RWPE2 (cell line): ENCODE data around the gene IDE.
A peak's percentile ranks its signal among the peaks of the same experiment; 100 is the strongest.

ENCODE experiments used
- ATAC-seq: fragments of 200-7000 bp; cut with Tn5 transposase; 3 replicates; pipeline ENCODE4 v1.9.1; 2021; ENCODE audit warnings: low read depth
- DNase-seq: peaks from one replicate; pipeline ENCODE4 v3.0.0-alpha.2; 2020; ENCODE audit warnings: low spot score
- H3K27ac ChIP-seq: fragments of 450-650 bp; 2 replicates; pipeline ENCODE4 v1.5.1; 2017; ENCODE audit warnings: mild to moderate bottlenecking; ENCODE audit not compliant: poor library complexity, severe bottlenecking
- H3K27me3 ChIP-seq: fragments of 250-450 bp; sonication (Bioruptor Pico); 2 replicates; pipeline ENCODE4 v1.5.1; 2021; ENCODE audit warnings: mild to moderate bottlenecking, moderate library complexity; ENCODE audit not compliant: insufficient read depth, poor library complexity, severe bottlenecking
- H3K36me3 ChIP-seq: fragments of 250-450 bp; sonication (Bioruptor Pico); 2 replicates; pipeline ENCODE4 v1.5.1; 2020; ENCODE audit warnings: low read depth, mild to moderate bottlenecking, moderate library complexity
- H3K4me1 ChIP-seq: fragments of 250-450 bp; sonication (Bioruptor Pico); 2 replicates; pipeline ENCODE4 v1.5.1; 2021; ENCODE audit warnings: mild to moderate bottlenecking, moderate library complexity; ENCODE audit not compliant: insufficient read depth, poor library complexity, severe bottlenecking
- H3K4me3 ChIP-seq: fragments of 250-450 bp; sonication (Bioruptor Pico); 2 replicates; pipeline ENCODE4 v1.5.1; 2021; ENCODE audit warnings: mild to moderate bottlenecking, moderate library complexity; ENCODE audit not compliant: severe bottlenecking
- H3K9me3 ChIP-seq: fragments of 250-450 bp; sonication (Bioruptor Pico); 2 replicates; pipeline ENCODE4 v1.5.1; 2021; ENCODE audit warnings: mild to moderate bottlenecking, moderate library complexity; ENCODE audit not compliant: severe bottlenecking
- TF ChIP-seq, protein P1 (sequence below): fragments of 450-650 bp; IDR thresholded peaks from one replicate; pipeline ENCODE4 v1.5.1; 2017; ENCODE audit warnings: mild to moderate bottlenecking, moderate library complexity; ENCODE audit not compliant: poor library complexity, severe bottlenecking

The IDE gene

DNA sequence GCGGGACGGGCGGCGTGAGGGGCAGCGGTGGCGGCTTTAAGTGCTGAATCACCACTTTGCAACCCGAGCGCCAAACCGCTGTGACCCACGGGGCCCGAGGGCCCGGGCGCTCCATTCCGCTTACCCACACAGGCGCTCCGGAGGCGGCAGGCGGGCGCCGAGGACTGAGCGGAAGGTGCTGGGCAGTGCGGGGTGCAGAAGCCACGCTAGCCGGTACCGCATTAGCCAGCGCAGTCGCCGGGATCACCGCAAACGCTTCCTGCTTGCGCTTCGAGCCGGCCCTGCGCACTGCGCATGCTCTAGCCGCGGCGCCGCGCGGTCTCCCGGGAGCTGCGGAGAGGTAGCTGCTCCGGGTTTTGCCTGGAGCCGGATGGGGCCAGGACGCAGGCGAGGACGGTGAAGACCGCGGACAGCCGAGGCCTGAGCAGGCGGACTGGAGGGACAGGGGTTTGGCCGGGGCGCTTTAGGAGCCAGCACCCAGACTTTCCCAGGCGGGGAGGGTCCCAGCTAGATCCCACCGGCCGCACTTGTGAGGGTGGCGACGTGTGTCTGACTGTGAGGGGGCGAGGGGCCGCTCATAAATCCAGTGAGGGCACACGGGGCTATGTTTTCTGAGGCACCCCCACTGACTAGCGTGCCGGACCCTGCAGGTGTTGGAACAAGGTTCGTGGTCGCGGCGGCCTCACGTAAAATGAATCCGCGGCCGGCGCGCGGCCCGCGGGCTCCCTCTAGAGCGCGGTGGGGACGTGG, at the start of gene IDE:
IDE (minus strand) TSS at position 296 of the 750 bp plus-strand sequence; CDS start at position 222, 74 bp downstream.
- H3K4me1 ChIP-seq: peaks cover 18% of the 10 kb centered on the region
- peaks cover 3% of the 10 kb centered on the region; the same call in 1 of the 2 replicates for H3K36me3 ChIP-seq
- no peaks in the 10 kb centered on the region for H3K9me3 ChIP-seq
- DNase-seq (peak; percentile 81), ATAC-seq (peak; percentile 72)
- TF ChIP-seq, protein P1, sequence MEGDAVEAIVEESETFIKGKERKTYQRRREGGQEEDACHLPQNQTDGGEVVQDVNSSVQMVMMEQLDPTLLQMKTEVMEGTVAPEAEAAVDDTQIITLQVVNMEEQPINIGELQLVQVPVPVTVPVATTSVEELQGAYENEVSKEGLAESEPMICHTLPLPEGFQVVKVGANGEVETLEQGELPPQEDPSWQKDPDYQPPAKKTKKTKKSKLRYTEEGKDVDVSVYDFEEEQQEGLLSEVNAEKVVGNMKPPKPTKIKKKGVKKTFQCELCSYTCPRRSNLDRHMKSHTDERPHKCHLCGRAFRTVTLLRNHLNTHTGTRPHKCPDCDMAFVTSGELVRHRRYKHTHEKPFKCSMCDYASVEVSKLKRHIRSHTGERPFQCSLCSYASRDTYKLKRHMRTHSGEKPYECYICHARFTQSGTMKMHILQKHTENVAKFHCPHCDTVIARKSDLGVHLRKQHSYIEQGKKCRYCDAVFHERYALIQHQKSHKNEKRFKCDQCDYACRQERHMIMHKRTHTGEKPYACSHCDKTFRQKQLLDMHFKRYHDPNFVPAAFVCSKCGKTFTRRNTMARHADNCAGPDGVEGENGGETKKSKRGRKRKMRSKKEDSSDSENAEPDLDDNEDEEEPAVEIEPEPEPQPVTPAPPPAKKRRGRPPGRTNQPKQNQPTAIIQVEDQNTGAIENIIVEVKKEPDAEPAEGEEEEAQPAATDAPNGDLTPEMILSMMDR: peak; percentile 95
- H3K27me3 ChIP-seq: no peaks in the 10 kb centered on the region
- peak within 1 kb of the TSS; percentile 79 for H3K4me3 ChIP-seq
- peak within 1 kb of the TSS; percentile 80 for H3K27ac ChIP-seq

DNA sequence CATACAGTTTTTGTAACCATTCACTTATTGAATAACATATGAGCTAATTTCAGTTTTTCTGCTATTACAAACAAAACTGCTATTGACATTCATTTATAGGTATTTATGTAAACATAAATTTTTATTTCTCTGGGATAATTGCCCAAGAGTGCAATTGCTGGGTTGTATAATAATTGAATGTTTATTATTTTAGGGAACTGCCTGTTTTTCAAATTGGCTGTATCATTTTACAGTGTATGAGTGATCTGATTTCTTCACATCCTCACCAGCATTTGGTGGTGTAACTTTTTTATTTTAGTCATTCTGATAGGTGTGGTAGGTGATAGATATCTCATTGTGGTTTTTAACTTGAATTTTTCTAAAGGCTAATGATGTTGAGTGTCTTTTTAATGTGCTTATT, 45.5 kb upstream of the IDE start:
- Histone ChIP-seq H3K36me3 (peaks cover 91% of the 10 kb centered on the region), H3K4me3 (no peak overlapping the region), H3K27ac (no peak overlapping the region), H3K27me3 (no peaks in the 10 kb centered on the region), H3K4me1 (no peaks in the 10 kb centered on the region), H3K9me3 (no peaks in the 10 kb centered on the region)
- TF ChIP-seq, protein P1: no peak
- DNase-seq: no peak
- ATAC-seq: no peak

DNA sequence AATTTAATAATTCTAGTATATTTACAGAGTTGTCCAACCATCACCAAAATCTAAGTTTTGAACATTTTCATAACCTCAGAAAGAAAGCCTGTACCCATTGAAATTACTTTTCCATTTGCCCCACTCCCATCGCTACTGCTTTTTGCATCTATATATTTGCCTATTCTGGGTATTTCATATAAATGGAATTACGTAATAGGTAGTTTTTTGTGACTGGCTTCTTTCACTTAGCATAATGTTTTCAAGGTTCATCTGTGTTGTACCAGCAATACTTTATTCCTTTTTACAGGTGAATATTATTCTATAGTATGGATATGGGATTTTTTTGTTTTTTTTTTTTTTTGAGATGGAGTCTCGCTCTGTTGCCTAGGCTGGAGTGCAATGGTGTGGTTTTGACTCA, 41.6 kb upstream of the IDE start:
- DNase-seq: no peak
- ATAC-seq: no peak
- no peaks in the 10 kb centered on the region for H3K27me3 ChIP-seq
- H3K36me3 ChIP-seq: peaks cover 94% of the 10 kb centered on the region
- TF ChIP-seq, protein P1: no peak
- H3K4me3 ChIP-seq: no peak overlapping the region
- no peak overlapping the region for H3K27ac ChIP-seq
- no peaks in the 10 kb centered on the region for H3K4me1 ChIP-seq
- no peaks in the 10 kb centered on the region for H3K9me3 ChIP-seq

DNA sequence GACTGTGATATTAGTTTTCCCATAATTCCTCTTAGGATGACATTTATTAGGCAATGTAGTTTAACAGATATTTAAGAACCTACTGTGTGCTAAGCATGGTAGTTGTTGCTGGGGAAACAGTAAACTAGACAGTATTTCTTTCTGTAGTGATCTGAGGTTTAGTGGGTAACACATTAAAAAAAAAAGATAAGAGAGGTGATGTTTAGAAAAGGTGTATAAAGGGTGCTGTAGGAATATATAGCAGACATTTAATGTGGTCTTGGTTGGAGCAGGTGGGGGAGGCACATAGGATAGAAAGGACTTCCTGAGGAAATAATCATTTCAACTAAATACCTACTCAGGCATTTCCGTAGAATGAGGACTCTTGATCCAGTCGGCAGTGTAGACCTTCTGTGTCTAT, 30.9 kb upstream of the IDE start:
- Histone ChIP-seq H3K27me3 (no peaks in the 10 kb centered on the region), H3K36me3 (peaks cover 46% of the 10 kb centered on the region), H3K4me1 (peaks cover 2% of the 10 kb centered on the region), H3K4me3 (no peak overlapping the region), H3K9me3 (no peaks in the 10 kb centered on the region), H3K27ac (no peak overlapping the region)
- no peak for ATAC-seq
- TF ChIP-seq, protein P1: no peak
- no peak for DNase-seq

DNA sequence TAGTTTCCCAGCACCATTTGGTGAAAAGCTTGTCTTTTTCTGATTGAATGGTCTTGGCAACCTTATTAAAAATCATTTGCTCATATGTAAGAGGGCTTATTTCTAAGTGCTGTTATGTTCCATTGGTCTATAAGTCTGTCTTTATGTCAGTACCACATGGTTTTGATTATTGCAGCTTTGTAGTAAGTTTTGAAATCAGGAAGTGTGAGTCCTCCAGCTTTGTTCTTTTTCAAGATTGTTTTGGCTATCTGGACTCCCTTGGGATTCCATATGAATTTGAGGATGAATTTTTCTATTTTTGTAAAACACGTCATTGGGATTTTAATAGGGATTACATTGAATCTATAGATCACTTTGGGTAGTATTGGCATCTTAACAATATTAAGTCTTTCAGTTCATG, 24.4 kb upstream of the IDE start:
- ATAC-seq: no peak
- H3K27me3 ChIP-seq: no peaks in the 10 kb centered on the region
- H3K4me3 ChIP-seq: no peak overlapping the region
- peaks cover 13% of the 10 kb centered on the region for H3K4me1 ChIP-seq
- TF ChIP-seq, protein P1: no peak
- H3K27ac ChIP-seq: no peak overlapping the region
- no peaks in the 10 kb centered on the region for H3K9me3 ChIP-seq
- H3K36me3 ChIP-seq: peaks cover 22% of the 10 kb centered on the region
- no peak for DNase-seq
